Pancreas (tissue), 10 donors: Measurements from ENCODE around the gene LMOD2. TPM values are rescaled to one million over a fixed set of nuclear protein-coding genes. Genes with fewer than 3 reads are reported as not detected.

Source experiments
- ATAC-seq, 4 donors: fragments of 200-7000 bp; cut with Tn5 transposase; one replicate each; pipeline versions ENCODE4 v1.8.0 to v1.9.1; 2020; ENCODE audit warnings: mild to moderate bottlenecking in 4 of 4, moderate library complexity in 4 of 4
- DNase-seq, 6 donors: peaks; one replicate each; pipeline ENCODE4 v3.0.0-alpha.2; 2020
- FAIRE-seq: peaks from 2 replicates; lab custom pipeline; 2012; peaks lifted over from hg19 to GRCh38; lab: Jason Lieb, UNC
- H3K27ac ChIP-seq, 4 donors: fragments of 200-600 bp; sonication (generic); 1 replicate in 3 of 4; 2 replicates in 1 of 4; pipeline versions ENCODE4 v1.5.0 to v1.8.0; 2020
- H3K27me3 ChIP-seq, 4 donors: fragments of 200-600 bp; one replicate each; pipeline ENCODE4 v1.8.0; 2021
- H3K36me3 ChIP-seq, 3 donors: fragments of 200-600 bp; sonication (generic) in 1 of 3; one replicate each; pipeline versions ENCODE4 v1.5.0 to v1.8.0; 2020 to 2021
- H3K4me1 ChIP-seq, 3 donors: fragments of 200-600 bp; one replicate each; pipeline ENCODE4 v1.8.0; 2021
- H3K4me3 ChIP-seq, 4 donors: fragments of 200-600 bp; sonication (generic) in 2 of 4; one replicate each; pipeline versions ENCODE4 v1.5.0 to v1.8.0; 2020 to 2021
- H3K9me3 ChIP-seq, 4 donors: fragments of 200-600 bp; one replicate each; pipeline ENCODE4 v1.8.0; 2021
- WGBS, 2 donors: extraction: QIAGEN DNeasy Blood & Tissue Kit; methylation state at CpG; one replicate each; pipeline ENCODE4 v1.1.7; 2013; 5-methylcytosine and 5-hydroxymethylcytosine counted together
- intact Hi-C, 3 donors: fragments of 100-400 bp; cut with DNase I; formaldehyde crosslinking; loops; one replicate each; pipeline versions ENCODE4 v1.11.1 to v1.14.2; 2022
- polyA plus RNA-seq, 2 donors: library from polyadenylated mRNA; stranded (reverse); fragments of 200-250 nt; gene quantifications; one replicate each; pipeline ENCODE4 v1.2.3, GENCODE V29; 2013
- total RNA-seq, 6 donors: library from RNA; stranded (reverse); fragmentation: NEBNext Ultra II Directional in 4 of 6; extraction: Animal tissue kit (Norgen Biotek cat#: 25700) in 4 of 6; gene quantifications; one replicate each; pipeline versions ENCODE4 v1.2.1 to v1.2.4, GENCODE V29; 2021 to 2023
- TF ChIP-seq, protein P1 (sequence below), 4 donors: fragments of 200-600 bp; sonication (generic) in 3 of 4; IDR thresholded peaks; one replicate each; pipeline versions ENCODE4 v1.5.0 to v1.8.0; 2021; ENCODE audit warnings: antibody characterized with exemption in 4 of 4
- donor health status: healthy with polysubstance abuse.
- donor health status: DM: no; HTN: no; CAD: no; lungs with moderate emphysema.
- donor health status: DM: no; HTN: no; CAD: no.
- donor health status: control.
- donor health status: control.
- donor health status: Bipolar disorder and iron deficiency.
- donor health status: DM: yes; HTN: yes; CAD: no.
- donor health status: DM: no; HTN: no; CAD: no.
- donor health status: DM: no; HTN: no; CAD: no.
- donor health status: DM: yes; HTN: yes; CAD: no.

The LMOD2 gene
- total and polyA plus RNA-seq, 8 donors, result 0.55 TPM; not detected in 7

- no peaks in the 10 kb centered on the region for H3K27me3 ChIP-seq
- peaks cover 0 to 4% (median 3%) of the 10 kb centered on the region in 3 donors for H3K4me1 ChIP-seq
- no peak overlapping the region for H3K27ac ChIP-seq
- 17 to 33% methylated on average over 1 of the region's 1 CpG for WGBS, 2 donors
- TF ChIP-seq, protein P1, sequence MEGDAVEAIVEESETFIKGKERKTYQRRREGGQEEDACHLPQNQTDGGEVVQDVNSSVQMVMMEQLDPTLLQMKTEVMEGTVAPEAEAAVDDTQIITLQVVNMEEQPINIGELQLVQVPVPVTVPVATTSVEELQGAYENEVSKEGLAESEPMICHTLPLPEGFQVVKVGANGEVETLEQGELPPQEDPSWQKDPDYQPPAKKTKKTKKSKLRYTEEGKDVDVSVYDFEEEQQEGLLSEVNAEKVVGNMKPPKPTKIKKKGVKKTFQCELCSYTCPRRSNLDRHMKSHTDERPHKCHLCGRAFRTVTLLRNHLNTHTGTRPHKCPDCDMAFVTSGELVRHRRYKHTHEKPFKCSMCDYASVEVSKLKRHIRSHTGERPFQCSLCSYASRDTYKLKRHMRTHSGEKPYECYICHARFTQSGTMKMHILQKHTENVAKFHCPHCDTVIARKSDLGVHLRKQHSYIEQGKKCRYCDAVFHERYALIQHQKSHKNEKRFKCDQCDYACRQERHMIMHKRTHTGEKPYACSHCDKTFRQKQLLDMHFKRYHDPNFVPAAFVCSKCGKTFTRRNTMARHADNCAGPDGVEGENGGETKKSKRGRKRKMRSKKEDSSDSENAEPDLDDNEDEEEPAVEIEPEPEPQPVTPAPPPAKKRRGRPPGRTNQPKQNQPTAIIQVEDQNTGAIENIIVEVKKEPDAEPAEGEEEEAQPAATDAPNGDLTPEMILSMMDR (IDR thresholded peaks at IDR 0.05), result no peak
- H3K4me3 ChIP-seq, result no peak overlapping the region
- ATAC-seq, result peak in 3 of 4 donors; percentile 64 to 82 (median 66)
- intact Hi-C loops, result no loop called here
- peak in 1 of 6 donors; percentile 3 for DNase-seq
- no peaks in the 10 kb centered on the region for H3K9me3 ChIP-seq
- no peak for FAIRE-seq
- no peaks in the 10 kb centered on the region for H3K36me3 ChIP-seq
Observed at GRCh38 chr7:123665896-123666295, 10.2 kb downstream of the LMOD2 start.

DNA sequence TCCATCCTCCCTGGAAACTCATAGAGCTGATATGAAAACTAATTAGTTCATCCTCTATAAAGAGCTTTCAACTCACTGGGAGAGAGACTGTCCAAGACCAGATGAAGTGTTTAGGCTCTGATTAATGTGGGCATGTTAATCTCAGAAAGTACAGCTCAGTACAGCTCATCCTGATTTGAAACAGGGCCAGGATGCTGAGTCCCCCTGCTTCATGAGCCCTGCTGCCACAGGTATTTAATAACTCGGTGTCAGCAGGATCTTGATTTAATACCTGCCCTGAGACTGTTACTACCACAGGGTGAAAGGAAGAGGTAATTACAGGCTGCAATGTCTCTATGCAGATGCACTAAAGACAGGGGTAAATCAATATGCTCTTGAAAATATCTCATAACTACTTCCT lies 10.8 kb downstream of the LMOD2 start:
- Histone ChIP-seq H3K27ac (no peak overlapping the region), H3K27me3 (no peaks in the 10 kb centered on the region), H3K4me3 (no peak overlapping the region), H3K36me3 (no peaks in the 10 kb centered on the region), H3K9me3 (no peaks in the 10 kb centered on the region), H3K4me1 (peaks cover 0 to 4% (median 3%) of the 10 kb centered on the region in 3 donors)
- FAIRE-seq, result no peak
- TF ChIP-seq, protein P1 (IDR thresholded peaks at IDR 0.05), result no peak
- 37 to 40% methylated on average over 1 of the region's 1 CpG for WGBS, 2 donors
- no peak for DNase-seq
- peak in 2 of 4 donors; percentile 42 to 43 for ATAC-seq
- intact Hi-C loops, result no loop called here

DNA sequence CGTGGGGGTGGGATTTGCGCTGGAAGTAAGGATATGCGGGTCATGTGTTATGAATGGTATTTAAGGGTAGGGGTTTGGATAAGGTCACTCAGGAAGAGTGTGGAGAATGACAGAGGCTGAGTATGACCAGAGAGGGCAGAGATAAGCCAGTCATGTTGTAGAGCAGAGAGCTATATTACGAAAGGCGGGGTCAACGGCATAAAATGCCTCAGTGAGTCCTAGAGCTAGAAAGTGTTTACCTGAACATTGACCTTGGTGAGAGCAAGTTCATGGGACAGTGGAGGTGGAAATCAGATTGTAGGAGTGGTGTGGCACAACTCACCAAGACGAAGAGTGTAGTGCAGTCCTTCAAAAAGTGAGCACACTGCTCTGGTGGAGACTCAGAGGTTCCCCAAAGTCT lies 13.8 kb downstream of the LMOD2 start:
- 89 to 90% methylated on average over 7 of the region's 7 CpGs for WGBS, 2 donors
- no peak for FAIRE-seq

GRCh38 chr7:123673137-123673732 lies 17.6 kb downstream of the LMOD2 start:
- H3K4me3 ChIP-seq, result no peak overlapping the region
- H3K9me3 ChIP-seq, result no peaks in the 10 kb centered on the region
- H3K4me1 ChIP-seq, result peaks cover 4 to 8% (median 6%) of the 10 kb centered on the region in 3 donors
- H3K27me3 ChIP-seq, result no peaks in the 10 kb centered on the region
- FAIRE-seq, result no peak
- H3K27ac ChIP-seq, result no peak overlapping the region
- ATAC-seq, result no peak
- WGBS, 2 donors, result 91 to 93% methylated on average over 5 of the region's 5 CpGs
- H3K36me3 ChIP-seq, result no peaks in the 10 kb centered on the region
- intact Hi-C loops, result loop anchor here in 1 of 3 donors (10.0 kb wide), 1 partner anchor 192 kb away; no protein-coding TSS in a partner anchor
- no peak for DNase-seq
- TF ChIP-seq, protein P1 (IDR thresholded peaks at IDR 0.05), result no peak

More for the DNA sequence above, 13.8 kb downstream of the LMOD2 start:
- no peak overlapping the region for H3K27ac ChIP-seq
- no peaks in the 10 kb centered on the region for H3K9me3 ChIP-seq
- no peak for ATAC-seq
- TF ChIP-seq, protein P1 (IDR thresholded peaks at IDR 0.05), result no peak
- no peak for DNase-seq
- no peak overlapping the region for H3K4me3 ChIP-seq
- intact Hi-C loops, result no loop called here
- H3K4me1 ChIP-seq, result peaks cover 0 to 4% (median 3%) of the 10 kb centered on the region in 3 donors
- no peaks in the 10 kb centered on the region for H3K36me3 ChIP-seq
- H3K27me3 ChIP-seq, result no peaks in the 10 kb centered on the region
